Activated CD4-positive, alpha-beta T cell treated with anti-CD3 and anti-CD28 coated beads, Interleukin-2, amount 50 U/mL, for 48 hours (primary cell): ENCODE data around the gene TRIO.
A peak's percentile ranks its signal among the peaks of the same experiment; 100 is the strongest.

Experiments
- DNase-seq, 2 experiments: peaks; one replicate each; pipeline ENCODE4 v3.0.0-alpha.2; 2020

TRIO gene

GRCh38 chr5:14337593-14337992, 194.5 kb downstream of the TRIO start:
- DNase-seq, result no peak

DNA sequence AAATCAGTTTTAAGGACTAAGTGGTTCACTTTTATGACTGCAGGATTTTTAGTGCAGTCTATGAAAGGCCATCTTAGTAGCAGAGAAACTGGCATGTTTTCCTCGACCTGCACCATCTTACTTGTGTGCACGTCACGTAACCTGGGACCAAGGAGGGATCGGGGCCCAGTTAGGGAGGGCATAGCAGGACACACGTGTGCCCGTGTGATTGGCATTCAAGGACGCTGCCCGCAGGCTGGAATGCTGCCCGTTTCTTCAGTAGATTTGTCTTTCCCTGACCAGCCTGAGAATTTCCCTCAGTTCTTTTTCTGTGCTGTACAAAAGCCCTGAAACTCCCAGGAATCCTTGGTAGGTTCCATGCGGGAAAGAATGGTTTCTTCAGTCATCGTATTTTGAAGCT, 196.3 kb downstream of the TRIO start:
- DNase-seq, result no peak

DNA sequence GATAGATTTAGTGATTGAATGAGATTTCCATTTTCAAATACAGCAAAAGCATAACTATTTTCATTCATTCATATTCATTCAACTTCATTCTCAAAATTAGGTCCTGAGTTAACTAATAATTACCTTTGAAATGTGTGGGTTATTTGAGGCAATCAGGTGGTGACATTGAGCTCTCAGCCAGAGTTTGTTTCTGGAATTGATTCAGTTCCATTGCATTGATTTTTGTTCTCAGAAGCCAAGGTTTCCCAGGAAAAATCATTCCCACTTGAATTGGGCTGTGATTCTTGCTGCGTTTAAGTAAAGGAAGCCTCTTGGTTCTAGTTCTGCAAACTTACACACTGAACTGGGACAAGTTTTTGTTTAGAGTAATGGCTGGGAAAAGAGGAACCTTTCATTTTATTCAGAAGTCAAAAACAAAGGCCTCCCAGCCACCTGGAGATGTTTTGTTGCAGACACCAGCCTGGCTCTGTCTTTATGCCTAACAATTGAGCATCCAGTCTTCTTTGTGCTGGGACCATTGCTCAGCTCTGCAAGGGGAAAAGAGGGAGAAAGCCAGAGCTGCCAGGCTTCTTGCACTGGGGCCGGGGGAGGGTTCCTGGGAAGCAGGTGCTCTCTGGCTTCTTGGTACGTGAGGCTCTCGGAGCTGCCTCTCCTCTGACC, 198.6 kb downstream of the TRIO start:
- no peak for DNase-seq

GRCh38 chr5:14342306-14342705, 199.2 kb downstream of the TRIO start:
- no peak for DNase-seq

GRCh38 chr5:14343376-14343775, 200.2 kb downstream of the TRIO start:
- no peak for DNase-seq

DNA sequence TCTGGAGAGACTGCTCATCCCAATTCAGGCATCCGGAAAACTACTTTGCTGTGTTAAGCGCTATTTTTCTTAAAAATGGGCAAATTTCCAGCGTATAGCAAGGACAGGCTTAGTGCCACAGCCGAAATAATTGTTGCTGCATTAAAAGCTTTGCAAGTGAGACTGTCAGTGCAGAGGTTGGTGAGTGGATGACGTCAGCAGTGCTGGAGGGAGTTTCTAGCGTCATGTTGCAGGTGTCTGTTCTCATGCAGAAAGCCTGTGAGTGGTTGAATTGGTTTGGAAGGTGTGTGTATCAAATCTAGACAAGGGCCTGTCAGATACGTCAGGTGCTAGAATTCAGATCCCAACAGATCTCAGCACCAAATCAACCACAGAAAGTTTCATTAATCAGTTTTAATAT, 204.4 kb downstream of the TRIO start:
- no peak for DNase-seq

- DNase-seq, result no peak
Observed at GRCh38 chr5:14348142-14348541, 205.0 kb downstream of the TRIO start.

GRCh38 chr5:14349029-14349428, 205.9 kb downstream of the TRIO start:
- DNase-seq, result no peak

DNA sequence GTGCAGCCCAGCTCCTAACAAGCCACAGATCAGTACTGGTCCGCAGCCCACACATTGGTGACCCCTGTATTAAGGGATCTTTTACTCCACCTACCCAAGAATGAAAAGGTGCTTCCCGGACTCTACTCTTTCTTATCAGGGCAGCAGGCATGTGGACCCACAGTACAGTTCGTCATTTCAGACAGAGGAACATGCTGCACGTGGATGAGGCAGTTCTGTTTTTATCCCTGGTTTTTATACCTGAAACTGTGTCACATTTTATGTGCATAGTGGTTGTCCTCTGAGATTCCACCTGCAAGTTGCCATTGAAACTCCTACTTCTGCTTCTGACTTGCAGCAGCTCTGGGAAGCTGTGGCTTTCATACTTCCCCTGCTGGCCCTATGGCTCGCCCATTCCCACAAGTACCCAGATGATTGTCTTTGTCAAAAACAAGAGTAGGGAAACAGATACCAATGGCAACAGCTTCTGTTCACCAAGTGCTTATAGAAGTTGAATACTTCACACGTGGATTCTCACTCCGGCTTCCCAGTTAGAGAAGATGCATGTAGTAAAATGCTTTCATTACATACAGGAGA, 208.0 kb downstream of the TRIO start:
- DNase-seq, result no peak

DNA sequence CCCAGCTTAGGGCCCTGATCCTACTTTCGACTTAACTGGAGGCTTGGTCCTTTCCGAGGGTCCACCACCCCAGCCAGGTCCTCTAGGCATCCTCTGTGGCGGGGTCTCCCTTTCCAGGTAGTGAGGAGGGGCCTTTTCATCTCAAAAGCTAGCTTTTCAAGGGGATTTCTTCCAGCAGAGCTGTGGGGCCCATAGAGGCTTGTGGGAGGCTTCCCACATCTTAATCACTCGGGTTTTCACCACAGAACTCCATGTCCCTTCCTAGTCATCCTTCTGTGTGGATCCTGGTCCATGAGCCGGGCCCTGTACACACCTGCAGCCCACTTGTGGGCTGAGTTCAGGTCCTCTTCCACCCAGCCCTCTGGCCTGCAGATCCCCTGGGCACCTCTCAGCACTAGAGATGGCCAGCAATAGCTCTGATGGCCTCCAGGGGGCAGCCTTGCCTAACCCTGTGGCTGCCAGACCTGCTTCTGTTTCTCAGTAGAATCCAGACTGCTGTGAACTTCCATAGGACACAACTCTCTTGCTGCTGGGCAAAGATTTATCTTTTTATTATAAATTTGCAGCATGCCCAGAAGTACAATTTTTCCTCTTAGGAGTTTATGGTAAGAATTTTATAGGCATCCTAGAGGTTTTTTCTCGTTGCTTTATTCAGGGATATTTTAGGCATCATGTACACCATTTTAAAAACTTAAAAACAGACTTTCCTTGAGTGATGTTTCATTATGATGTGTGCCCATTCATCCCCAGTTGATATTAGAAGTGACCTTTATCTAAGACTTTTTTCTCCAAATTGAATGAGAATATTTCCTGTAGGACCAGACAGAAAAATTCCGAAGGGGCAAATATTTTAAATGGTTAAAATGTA, 208.9 kb downstream of the TRIO start:
- peak; percentile 51 to 63 for DNase-seq

GRCh38 chr5:14353726-14354474, 210.8 kb downstream of the TRIO start:
- DNase-seq, result no peak

GRCh38 chr5:14355391-14355790, 212.2 kb downstream of the TRIO start:
- no peak for DNase-seq

DNA sequence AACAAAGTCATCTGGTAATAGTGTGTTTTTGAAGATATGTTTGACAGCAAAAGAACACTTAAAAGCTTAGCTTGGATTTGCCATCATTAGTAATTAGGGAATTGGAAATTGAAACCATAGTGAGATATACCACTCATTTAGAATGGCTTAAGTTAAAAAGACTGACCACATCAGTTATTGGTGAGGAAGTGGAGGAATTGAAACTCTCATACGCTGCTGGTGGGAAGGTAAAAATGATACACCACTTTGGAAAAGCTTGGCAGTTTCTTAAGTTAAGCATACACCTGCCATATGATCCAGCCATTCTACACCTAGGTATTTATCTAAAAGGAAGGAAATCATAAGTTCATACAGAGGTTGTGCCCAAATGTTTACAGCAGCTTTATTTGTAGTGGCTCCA, 213.2 kb downstream of the TRIO start:
- DNase-seq, result no peak

GRCh38 chr5:14357441-14357840, 214.3 kb downstream of the TRIO start:
- DNase-seq, result no peak

DNA sequence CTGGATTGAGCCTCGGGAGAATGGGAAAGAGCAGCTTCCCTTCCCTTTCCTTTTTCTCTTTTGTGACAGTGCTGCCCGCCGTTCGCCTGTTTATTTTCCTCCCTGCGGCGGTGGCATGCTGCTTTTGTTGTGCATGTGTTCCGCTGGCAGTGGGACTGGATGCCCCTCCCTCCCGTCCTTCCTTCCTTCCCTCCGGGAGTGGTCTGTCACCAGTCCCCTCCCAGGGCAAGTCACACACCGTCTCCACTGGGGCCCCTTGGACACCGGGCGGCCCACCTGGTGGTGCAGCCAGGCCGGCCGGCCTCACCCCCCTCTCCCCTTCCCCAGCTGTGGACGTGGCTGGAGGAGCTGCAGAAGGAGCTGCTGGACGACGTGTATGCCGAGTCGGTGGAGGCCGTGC, 214.7 kb downstream of the TRIO start:
- no peak for DNase-seq

DNA sequence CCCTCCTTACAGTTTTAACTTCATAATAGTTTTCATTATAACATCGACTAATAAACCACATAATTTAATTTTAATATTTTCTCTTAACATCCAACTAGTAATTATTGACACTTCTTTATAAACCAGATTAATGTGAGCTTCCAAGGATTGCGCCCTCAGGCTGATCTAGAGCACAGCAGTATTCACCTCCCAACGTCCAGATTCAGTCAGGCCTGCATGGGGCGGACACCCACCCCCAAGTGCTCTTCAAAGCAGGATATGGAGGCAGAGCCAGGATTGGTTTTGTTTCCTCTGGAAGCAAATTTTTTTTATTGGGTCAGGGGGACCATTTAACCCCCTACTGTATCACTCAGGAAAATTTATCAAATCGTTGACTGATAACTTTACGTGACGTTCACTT, 215.4 kb downstream of the TRIO start:
- DNase-seq, result no peak

DNA sequence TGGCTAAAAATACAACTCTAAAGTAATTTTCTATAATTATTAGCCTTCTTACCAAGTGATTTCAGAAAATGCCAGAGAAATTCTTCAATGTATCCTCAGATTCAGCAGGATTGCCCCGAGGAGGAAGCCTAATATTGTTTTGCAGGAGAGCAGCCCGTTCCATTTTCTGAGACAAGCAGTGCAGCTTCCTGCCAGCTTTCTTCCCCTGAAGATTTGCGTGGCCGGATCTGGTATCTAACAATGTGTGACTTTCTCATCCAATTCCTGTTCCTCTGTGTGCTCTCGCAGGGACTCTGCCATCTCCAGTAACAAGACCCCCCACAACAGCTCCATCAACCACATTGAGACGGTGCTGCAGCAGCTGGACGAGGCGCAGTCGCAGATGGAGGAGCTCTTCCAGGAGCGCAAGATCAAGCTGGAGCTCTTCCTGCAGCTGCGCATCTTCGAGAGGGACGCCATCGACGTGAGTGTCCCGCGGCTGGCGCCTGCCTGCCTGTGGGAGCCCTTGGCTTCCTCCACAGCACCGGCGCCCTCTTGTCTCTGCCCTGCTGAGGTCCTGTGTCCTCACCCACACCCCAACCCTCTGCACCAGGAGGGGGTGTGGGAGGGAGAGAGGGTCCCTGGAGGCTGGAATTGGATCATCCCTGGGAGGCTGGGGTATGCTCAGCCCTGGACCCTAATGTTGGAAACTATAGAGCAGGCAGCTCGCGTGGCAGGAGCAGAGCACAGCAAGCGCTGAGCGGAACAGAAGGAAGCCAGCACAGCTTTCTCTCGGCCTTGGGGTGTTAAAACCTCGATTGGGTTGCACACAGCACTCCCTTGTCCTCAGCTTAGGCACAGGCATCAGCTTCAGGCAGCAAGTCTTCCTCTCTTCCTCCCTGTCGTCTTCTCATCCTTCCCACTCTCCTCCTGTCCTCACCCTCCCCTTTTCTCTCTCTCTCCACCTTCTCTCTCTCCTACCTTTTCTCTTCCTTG, 216.2 kb downstream of the TRIO start:
- no peak for DNase-seq

- no peak for DNase-seq
Observed at GRCh38 chr5:14362491-14362890, 219.3 kb downstream of the TRIO start.

DNA sequence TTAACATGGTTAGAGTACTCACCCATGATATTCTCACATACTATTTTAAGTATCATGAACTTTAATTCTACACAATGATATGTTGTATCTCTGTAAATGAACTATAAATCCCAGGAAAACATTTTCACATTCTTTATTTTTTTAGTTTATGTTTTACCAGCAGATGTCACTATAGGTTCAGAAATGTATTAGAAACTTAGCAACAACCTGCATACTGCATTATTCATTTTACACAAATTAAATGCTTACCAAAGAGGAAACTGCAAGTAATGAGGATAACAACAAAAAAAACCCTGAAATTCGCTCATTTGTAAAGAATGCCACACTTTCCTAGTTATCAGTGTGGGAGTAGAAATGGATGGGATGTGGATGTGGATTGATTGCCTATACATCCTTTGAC, 221.0 kb downstream of the TRIO start:
- DNase-seq, result no peak

DNA sequence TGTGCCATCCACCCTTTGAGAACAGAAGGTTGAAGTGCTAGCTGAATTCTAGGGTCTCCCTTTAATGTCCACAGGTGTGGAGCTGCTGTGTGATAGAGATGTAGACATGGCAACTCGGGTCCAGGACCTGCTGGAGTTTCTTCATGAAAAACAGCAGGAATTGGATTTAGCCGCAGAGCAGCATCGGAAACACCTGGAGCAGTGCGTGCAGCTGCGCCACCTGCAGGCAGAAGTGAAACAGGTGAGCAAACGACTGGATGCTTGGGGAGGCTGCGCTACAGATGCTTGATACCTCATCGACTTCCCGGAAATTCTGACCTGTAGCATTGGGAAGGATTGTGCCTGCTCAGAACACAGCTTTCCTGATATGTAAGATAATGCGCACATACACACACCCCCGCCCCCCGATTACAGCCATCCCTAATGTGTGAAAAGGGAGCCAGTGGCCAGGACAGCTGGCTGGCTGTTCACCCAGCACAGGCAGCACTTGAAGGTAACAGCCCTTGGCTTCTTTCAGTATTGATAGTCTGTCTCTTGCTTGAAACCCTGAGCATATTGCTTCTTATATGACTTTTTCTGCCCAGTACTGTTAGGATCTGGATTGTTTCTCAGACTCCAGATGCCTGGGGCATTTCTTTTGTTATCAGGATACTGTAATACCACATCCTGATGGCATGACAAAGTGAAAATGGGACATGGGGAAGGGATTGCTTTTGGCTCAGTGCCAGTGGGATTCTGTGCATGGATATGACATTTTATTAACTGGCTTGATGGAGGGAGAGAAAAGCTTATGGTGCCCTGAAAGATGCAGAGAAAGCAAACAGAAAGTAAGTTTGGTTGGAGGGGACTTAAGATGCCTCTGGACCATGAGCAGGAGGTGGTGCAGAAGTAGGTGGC, 221.7 kb downstream of the TRIO start:
- peak; percentile 12 to 18 for DNase-seq

- DNase-seq, result no peak
Observed at GRCh38 chr5:14365831-14366430, 222.8 kb downstream of the TRIO start.
